Measurements from ENCODE around the gene KLHL14. TPM values are rescaled to one million over a fixed set of nuclear protein-coding genes. Genes with fewer than 3 reads are reported as not detected.

KLHL14 gene
- total RNA-seq, 1 experiment from 2014 or later, result not detected

DNA sequence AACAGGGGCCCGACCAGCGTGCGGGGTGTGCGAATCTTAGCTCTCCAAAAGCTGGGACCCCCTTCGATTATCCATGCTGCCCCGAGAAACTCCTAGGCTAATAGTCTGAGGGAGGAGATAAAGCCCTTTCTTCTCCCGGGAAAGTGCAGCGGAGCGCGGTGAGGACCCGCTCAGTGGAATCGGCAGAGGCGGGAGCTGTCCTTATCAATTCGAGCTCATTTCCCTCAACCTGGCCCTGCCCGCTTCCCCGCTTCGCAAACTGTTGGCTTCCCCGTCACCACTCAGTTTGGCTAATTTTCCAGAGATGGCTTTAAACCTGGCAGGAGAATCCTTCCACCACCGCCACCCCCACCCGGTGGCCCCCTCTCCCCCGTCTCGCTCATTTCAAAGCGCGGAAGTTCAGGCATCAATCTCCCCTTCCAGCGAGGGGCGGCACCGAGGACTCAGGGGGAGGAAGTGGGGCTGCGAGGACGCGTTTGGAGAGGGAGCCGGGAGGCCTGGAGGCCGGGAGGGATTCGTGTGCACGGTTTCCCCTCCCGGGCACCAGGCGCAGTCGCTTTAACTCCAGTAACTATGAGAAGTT is 1.6 kb downstream of the KLHL14 start:
- no peak for DNase-seq (ENCODE audit: low spot score)
- in situ Hi-C loops (cut with HindIII; ENCODE audit: low sequenced_read_pairs), result no loop called here

- in situ Hi-C loops (cut with HindIII; ENCODE audit: low sequenced_read_pairs), result no loop called here
- no peak for DNase-seq (ENCODE audit: low spot score)
Measured at GRCh38 chr18:32770666-32771168, 2.1 kb downstream of the KLHL14 start.

DNA sequence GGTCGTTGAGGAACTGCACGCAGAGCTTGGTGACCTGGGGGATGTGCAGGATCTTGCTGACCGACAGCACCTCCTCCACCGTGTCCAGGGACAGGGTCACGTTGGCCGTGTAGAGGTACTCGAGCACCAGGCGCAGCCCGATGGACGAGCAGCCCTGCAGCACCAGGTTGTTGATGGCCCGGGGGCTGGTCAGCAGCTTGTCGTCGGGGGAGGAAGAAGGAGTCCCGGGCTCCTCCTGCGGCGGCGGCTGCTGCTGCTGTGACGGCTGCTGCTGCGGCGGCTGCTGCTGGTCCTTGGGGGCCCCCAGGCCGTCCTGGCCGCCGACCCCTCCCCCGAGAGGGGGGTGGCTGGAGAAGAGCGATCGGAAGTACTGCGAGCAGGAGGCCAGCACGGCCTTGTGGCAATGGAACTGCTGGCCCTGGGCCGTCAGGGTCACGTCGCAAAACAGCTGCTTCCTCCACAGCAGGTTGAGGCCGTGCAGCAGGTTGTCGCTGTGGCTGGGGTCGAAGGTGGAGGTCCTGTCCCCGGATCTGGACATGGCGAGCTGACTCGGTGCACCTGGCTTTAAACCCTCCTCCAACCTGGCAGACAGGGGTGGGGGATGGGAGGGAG is 2.7 kb downstream of the KLHL14 start:
- DNase-seq (ENCODE audit: low spot score), result no peak
- in situ Hi-C loops (cut with HindIII; ENCODE audit: low sequenced_read_pairs), result no loop called here

- no peak for DNase-seq (ENCODE audit: low spot score)
- in situ Hi-C loops (cut with HindIII; ENCODE audit: low sequenced_read_pairs), result no loop called here
Measured at GRCh38 chr18:32769586-32770053, 3.2 kb downstream of the KLHL14 start.

DNA sequence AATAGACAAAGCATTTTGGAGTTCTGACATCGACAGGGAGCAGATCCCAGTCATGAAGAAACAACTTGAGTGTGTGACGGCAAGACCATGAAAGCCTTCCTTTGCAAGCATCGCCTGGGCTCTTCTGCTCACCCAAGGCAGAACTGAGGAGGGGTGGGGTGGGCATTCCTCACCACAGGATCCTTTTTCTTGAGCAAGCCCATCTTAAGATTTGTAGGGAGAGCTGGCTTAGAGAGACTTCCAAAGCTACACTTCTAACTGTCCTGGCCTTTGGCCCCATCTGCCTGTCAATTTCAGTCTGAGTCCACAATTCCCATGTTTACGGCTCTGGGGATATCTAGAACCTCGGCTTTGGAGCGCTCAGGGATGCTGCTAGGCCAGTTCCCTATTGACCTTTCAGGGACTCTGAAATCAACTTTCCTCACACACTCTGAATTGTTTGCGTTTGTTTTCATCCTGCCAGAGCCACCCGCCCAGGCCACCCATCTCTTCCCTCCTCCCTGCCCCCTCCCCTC is 3.7 kb downstream of the KLHL14 start:
- no peak for DNase-seq (ENCODE audit: low spot score)
- in situ Hi-C loops (cut with HindIII; ENCODE audit: low sequenced_read_pairs), result no loop called here

DNA sequence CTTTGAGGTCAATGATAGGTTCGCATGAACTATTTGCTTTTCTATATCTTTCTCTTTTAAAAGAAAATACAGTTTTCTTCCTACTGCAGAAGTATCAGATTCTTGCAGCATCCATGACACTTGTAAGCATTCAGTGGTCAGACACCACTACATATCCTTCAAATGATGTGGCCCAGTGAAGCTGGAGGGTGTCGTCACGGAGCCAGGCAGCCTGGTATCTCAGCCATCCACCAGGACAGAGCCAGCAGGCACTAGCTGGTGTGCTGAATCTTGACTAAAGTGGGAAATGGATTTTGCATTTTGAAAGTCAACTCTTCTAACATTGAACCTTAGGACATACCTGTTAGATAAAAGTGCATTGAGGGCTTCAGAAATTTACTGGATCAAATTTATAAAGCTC is 5.4 kb downstream of the KLHL14 start:
- no peak for DNase-seq (ENCODE audit: low spot score)
- in situ Hi-C loops (cut with HindIII; ENCODE audit: low sequenced_read_pairs), result no loop called here

DNA sequence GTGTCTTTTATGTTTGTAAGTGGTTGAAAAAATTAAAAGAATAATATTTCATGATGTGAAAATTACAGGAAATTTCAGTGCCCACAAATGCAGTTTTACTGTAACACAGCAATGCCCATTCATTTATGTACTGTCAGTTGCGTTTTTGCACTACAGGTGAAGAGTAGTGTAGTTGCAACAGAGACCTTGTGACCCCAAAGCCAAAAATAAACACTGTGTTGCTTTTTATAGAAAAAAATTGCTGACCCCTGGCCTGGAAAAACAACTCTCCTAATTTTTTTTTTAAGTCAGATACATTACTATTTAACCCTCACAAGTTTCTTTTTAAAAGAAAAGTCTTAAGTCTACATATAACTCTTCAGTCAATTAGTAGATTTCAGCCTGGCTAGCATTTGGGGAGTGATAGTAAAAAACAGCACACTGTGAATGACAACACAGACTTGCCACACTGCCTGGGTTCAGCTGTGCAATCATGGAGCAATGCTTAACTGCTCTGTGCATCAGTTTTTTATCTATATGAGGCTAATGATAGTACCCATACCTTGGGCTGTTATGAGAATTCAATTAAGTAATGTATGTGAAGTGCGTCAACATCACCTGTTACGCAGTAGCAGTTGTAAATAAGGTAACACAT is 8.1 kb downstream of the KLHL14 start:
- in situ Hi-C loops (cut with HindIII; ENCODE audit: low sequenced_read_pairs), result no loop called here
- DNase-seq (ENCODE audit: low spot score), result no peak

DNA sequence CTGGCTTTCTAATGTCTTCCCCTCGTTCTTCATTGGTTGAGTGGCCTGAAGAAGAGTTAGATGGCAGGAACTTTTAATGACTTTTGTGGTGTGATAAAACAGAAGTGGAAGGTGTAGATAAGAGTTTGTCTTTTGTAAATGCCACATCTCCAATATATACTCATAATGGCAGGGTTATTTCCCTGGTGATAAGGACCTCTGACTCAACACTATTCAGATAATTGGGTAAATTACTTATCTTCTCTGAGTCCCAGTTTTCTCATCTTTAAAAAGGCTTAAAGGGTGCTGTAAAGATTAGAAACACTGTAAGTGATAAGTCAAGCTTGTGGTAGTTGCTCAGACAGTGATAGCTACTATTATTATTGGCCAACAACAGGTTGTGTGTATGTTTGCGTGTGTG is 9.5 kb downstream of the KLHL14 start:
- in situ Hi-C loops (cut with HindIII; ENCODE audit: low sequenced_read_pairs), result no loop called here
- no peak for DNase-seq (ENCODE audit: low spot score)

- in situ Hi-C loops (cut with HindIII; ENCODE audit: low sequenced_read_pairs), result no loop called here
- no peak for DNase-seq (ENCODE audit: low spot score)
Measured at GRCh38 chr18:32761231-32761630, 11.6 kb downstream of the KLHL14 start.

GRCh38 chr18:32760391-32760790 is 12.4 kb downstream of the KLHL14 start:
- DNase-seq (ENCODE audit: low spot score), result no peak
- in situ Hi-C loops (cut with HindIII; ENCODE audit: low sequenced_read_pairs), result no loop called here

- DNase-seq (ENCODE audit: low spot score), result no peak
- in situ Hi-C loops (cut with HindIII; ENCODE audit: low sequenced_read_pairs), result no loop called here
Measured at GRCh38 chr18:32759611-32760167, 13.1 kb downstream of the KLHL14 start.

GRCh38 chr18:32754508-32755263 is 18.1 kb downstream of the KLHL14 start:
- in situ Hi-C loops (cut with HindIII; ENCODE audit: low sequenced_read_pairs), result no loop called here
- DNase-seq (ENCODE audit: low spot score), result no peak

DNA sequence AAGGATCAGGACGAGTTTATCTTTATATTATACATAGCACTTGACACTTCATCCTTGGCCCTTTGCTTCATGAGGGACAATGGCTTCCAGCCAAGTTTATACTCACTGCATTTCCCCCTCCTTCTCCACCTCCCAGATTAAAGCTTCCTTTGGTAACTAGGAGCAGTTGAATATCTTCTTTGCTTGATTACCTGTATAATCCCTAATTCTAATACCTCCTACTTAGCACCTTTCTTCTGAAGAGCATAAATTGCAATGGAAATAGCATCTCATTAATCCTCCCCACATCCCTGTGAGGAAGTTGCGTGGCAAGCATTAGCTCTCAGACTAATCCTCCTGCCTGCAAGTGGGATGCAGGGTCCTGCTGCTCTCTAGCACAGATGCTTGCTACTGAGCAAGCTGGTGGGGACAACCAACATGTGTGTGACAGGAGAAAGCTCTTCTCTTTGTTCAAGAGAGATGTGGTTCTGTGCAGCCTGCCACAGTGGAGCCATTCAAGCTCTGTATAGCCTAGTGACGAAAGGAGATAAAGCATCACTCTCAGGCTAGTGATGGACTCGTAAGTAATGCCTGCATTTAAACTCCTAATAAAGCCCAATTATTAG is 19.1 kb downstream of the KLHL14 start:
- in situ Hi-C loops (cut with HindIII; ENCODE audit: low sequenced_read_pairs), result no loop called here
- no peak for DNase-seq (ENCODE audit: low spot score)

DNA sequence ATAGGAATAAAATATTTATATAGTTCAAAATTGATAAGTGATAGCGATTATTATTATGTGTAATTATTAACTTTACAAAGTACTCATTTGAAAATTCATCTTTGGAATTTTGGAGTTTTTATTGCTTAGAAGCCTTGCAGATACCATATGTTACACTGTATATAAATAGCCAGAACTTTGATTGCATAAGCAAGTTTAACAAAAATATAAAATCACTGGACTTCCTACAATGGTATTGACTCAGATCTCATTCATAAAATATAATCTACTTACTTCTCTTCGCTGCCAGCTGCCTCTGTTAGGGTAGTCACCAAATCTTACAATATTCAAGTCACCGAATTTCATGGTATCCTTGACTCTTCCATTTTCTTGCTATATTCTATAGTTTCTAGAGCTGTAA is 22.5 kb downstream of the KLHL14 start:
- DNase-seq (ENCODE audit: low spot score), result no peak
- in situ Hi-C loops (cut with HindIII; ENCODE audit: low sequenced_read_pairs), result no loop called here

- in situ Hi-C loops (cut with HindIII; ENCODE audit: low sequenced_read_pairs), result no loop called here
- no peak for DNase-seq (ENCODE audit: low spot score)
Measured at GRCh38 chr18:32749809-32750208, 23.0 kb downstream of the KLHL14 start.

DNA sequence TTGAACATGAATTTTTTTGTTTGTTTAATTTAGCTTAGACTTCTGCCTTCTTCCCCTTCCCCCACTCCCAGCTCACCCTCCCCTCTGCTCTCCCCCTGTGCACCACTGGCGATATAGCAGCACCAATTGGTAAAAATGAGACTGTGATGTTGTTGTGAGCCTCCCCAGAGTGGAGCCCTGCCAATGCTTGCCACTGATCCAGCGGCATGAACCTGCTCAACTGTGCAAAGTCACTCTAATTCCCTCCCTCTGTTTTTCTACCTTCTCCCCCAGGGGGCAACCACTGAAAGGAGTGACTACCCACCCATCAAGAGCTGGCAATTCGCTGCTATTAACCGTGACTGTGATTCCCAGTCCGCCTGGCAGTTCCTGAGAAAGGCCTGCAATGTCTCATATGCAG is 30.2 kb downstream of the KLHL14 start:
- in situ Hi-C loops (cut with HindIII; ENCODE audit: low sequenced_read_pairs), result no loop called here
- DNase-seq (ENCODE audit: low spot score), result no peak

GRCh38 chr18:32735781-32736180 is 37.0 kb downstream of the KLHL14 start:
- no peak for DNase-seq (ENCODE audit: low spot score)
- in situ Hi-C loops (cut with HindIII; ENCODE audit: low sequenced_read_pairs), result no loop called here

DNA sequence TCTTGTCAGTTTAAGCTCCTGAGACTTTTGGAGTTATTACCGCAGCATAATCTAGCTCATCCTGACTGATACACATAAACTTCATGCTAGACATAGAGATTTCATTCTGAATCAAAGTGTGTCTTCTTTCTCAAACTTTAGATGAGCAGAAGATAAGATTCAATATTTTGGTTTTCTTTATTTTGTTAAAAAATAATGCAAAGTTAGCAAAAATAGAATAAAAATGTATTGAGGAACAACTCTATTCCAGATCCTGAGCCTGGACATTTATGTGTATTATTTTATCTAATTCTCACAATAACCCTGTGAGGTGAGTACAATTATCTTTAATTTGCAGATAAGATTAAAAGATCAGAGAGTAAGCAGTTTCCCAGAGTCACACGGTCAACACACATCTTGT is 38.4 kb downstream of the KLHL14 start:
- DNase-seq (ENCODE audit: low spot score), result no peak
- in situ Hi-C loops (cut with HindIII; ENCODE audit: low sequenced_read_pairs), result no loop called here

GRCh38 chr18:32732165-32732564 is 40.7 kb downstream of the KLHL14 start:
- in situ Hi-C loops (cut with HindIII; ENCODE audit: low sequenced_read_pairs), result no loop called here
- no peak for DNase-seq (ENCODE audit: low spot score)

All from G401 (cell line).